IMR-90 (cell line): ENCODE data around the gene CACNA1G. TPM values are rescaled to one million over a fixed set of nuclear protein-coding genes. Genes with fewer than 3 reads are reported as not detected.

Experiments
- ATAC-seq: fragments of 200-7000 bp; cut with Tn5 transposase; 2 replicates; pipeline ENCODE4 v1.9.1; 2020; ENCODE audit warnings: low read depth, mild to moderate bottlenecking, moderate library complexity
- BruUV-seq: library from RNA; stranded (reverse); fragments of 400-500 nt; replicated peaks from 2 replicates; lab custom pipeline; 2021; lab: Mats Ljungman, UMichigan
- CTCF ChIA-PET: fragments of 300-600 bp; formaldehyde crosslinking; extraction: SDS; loops from one replicate; lab custom pipeline; 2021; ENCODE audit warnings: antibody characterized with exemption; lab: Yijun Ruan, JAX
- POLR2A ChIA-PET: fragments of 300-600 bp; sonication (Branson Sonifier 250); formaldehyde crosslinking; loops from one replicate; lab custom pipeline; 2022; ENCODE audit warnings: antibody characterized with exemption; ENCODE audit not compliant: unreplicated experiment; lab: Charles Lee
- DNase-seq: peaks from one replicate; pipeline ENCODE4 v3.0.0; 2013
- H2AFZ ChIP-seq: replicated peaks from 2 replicates; pipeline ENCODE3; 2013; ENCODE audit warnings: low read length, mild to moderate bottlenecking; ENCODE audit not compliant: poor library complexity
- H2AK5ac ChIP-seq: 2 replicates; pipeline ENCODE4 v1.6.1; 2013; ENCODE audit warnings: low read depth, low read length, inconsistent platforms
- H2AK9ac ChIP-seq: replicated peaks from 2 replicates; pipeline ENCODE3; 2013; ENCODE audit warnings: mild to moderate bottlenecking, low read depth, low read length, moderate library complexity; ENCODE audit not compliant: poor library complexity
- H2BK120ac ChIP-seq: 2 replicates; pipeline ENCODE4 v1.6.1; 2013; ENCODE audit warnings: low read depth, low read length, inconsistent platforms
- H2BK15ac ChIP-seq: 3 replicates; pipeline ENCODE4 v1.6.1; 2013; ENCODE audit warnings: low read depth, low read length, inconsistent platforms
- H2BK20ac ChIP-seq: 2 replicates; pipeline ENCODE4 v1.6.1; 2013; ENCODE audit warnings: low read depth, mild to moderate bottlenecking, inconsistent platforms, low read length, moderate library complexity
- H2BK5ac ChIP-seq: 2 replicates; pipeline ENCODE4 v1.6.1; 2013; ENCODE audit warnings: mild to moderate bottlenecking, low read depth, low read length, inconsistent platforms; ENCODE audit not compliant: poor library complexity, severe bottlenecking
- H3K14ac ChIP-seq: replicated peaks from 2 replicates; pipeline ENCODE4 v1.6.1; 2013; ENCODE audit warnings: low read depth, low read length, inconsistent platforms
- H3K18ac ChIP-seq: 2 replicates; pipeline ENCODE4 v1.6.1; 2013; ENCODE audit warnings: low read depth, low read length, control low read depth
- H3K23ac ChIP-seq: 2 replicates; pipeline ENCODE4 v1.6.1; 2013; ENCODE audit warnings: low read depth, low read length, inconsistent platforms
- H3K27ac ChIP-seq: 2 replicates; pipeline ENCODE4 v1.5.1; 2013; ENCODE audit warnings: mild to moderate bottlenecking, control low read depth, low read length; ENCODE audit not compliant: insufficient read depth
- H3K27me3 ChIP-seq: 2 replicates; pipeline ENCODE4 v1.6.1; 2013; ENCODE audit warnings: low read length; ENCODE audit not compliant: control insufficient read depth, insufficient read depth
- H3K36me3 ChIP-seq: 2 replicates; pipeline ENCODE4 v1.6.1; 2013; ENCODE audit warnings: low read length, mixed read lengths; ENCODE audit not compliant: control insufficient read depth, insufficient read depth
- H3K4ac ChIP-seq: 2 replicates; pipeline ENCODE4 v1.6.1; 2013; ENCODE audit warnings: low read depth, low read length, inconsistent platforms
- H3K4me1 ChIP-seq: 2 replicates; pipeline ENCODE4 v1.6.1; 2013; ENCODE audit warnings: low read length, mixed read lengths; ENCODE audit not compliant: control insufficient read depth, insufficient read depth
- H3K4me2 ChIP-seq: 2 replicates; pipeline ENCODE4 v1.6.1; 2013; ENCODE audit warnings: low read depth, mild to moderate bottlenecking, control low read depth, low read length, moderate library complexity
- H3K4me3 ChIP-seq: 2 replicates; pipeline ENCODE4 v1.5.1; 2013; ENCODE audit warnings: low read depth, mild to moderate bottlenecking, control low read depth, low read length, moderate library complexity; ENCODE audit not compliant: insufficient read depth
- H3K56ac ChIP-seq: 2 replicates; pipeline ENCODE4 v1.6.1; 2013; ENCODE audit warnings: low read length, inconsistent platforms; ENCODE audit not compliant: insufficient read depth; ENCODE audit errors: extremely low read depth
- H3K79me1 ChIP-seq, 2 experiments: 2 replicates each; pipeline ENCODE4 v1.6.1; 2013; ENCODE audit warnings: low read length in 2 of 2, inconsistent platforms in 1 of 2, low read depth in 1 of 2
- H3K9ac ChIP-seq: 2 replicates; pipeline ENCODE4 v1.6.1; 2013; ENCODE audit warnings: low read depth, low read length, control low read depth
- H3K9me1 ChIP-seq: 2 replicates; pipeline ENCODE4 v1.6.1; 2013; ENCODE audit warnings: low read length, inconsistent platforms; ENCODE audit not compliant: insufficient read depth
- H3K9me3 ChIP-seq: 2 replicates; pipeline ENCODE4 v1.6.1; 2013; ENCODE audit warnings: low read length; ENCODE audit not compliant: control insufficient read depth, insufficient read depth
- H4K20me1 ChIP-seq: 2 replicates; pipeline ENCODE4 v1.6.1; 2013; ENCODE audit warnings: low read length, inconsistent platforms; ENCODE audit not compliant: insufficient read depth
- H4K5ac ChIP-seq: 2 replicates; pipeline ENCODE4 v1.6.1; 2013; ENCODE audit warnings: mild to moderate bottlenecking, low read depth, low read length, control low read depth
- H4K8ac ChIP-seq, 2 experiments: 2 replicates each; pipeline ENCODE4 v1.6.1; 2013; ENCODE audit warnings: low read depth in 2 of 2, low read length in 2 of 2, control low read depth in 1 of 2, inconsistent platforms in 1 of 2
- H4K91ac ChIP-seq: 2 replicates; pipeline ENCODE4 v1.6.1; 2013; ENCODE audit warnings: low read depth, low read length, inconsistent platforms; ENCODE audit not compliant: insufficient read depth
- MAZ ChIP-seq: IDR thresholded peaks from 2 replicates; pipeline ENCODE4 v1.6.1; 2012; ENCODE audit warnings: low read depth, mild to moderate bottlenecking, low read length, improper control_type of control experiment, moderate library complexity, borderline replicate concordance
- RFX5 ChIP-seq: IDR thresholded peaks from 2 replicates; pipeline ENCODE4 v1.8.0; 2012; ENCODE audit warnings: low read depth, mild to moderate bottlenecking, low read length, moderate library complexity
- WGBS, 2 experiments: methylation state at CpG; one replicate each; pipeline versions ENCODE4 v1.1.5 to v1.1.7; 2013; ENCODE audit warnings: missing lambda C conversion rate in 2 of 2; ENCODE audit not compliant: insufficient read length in 1 of 2; ENCODE audit errors: extremely low coverage in 2 of 2; 5-methylcytosine and 5-hydroxymethylcytosine counted together
- dilution Hi-C: fragments of 300-500 bp; cut with HindIII; formaldehyde crosslinking; loops from one replicate; pipeline ENCODE4 v1.14.3; 2018; ENCODE audit warnings: low sequenced_read_pairs; ENCODE audit not compliant: unreplicated experiment
- in situ Hi-C: fragments of 300-500 bp; cut with MboI; formaldehyde crosslinking; loops from 3 replicates; pipeline ENCODE4 v1.14.3; 2019; ENCODE audit warnings: low sequenced_read_pairs, inconsistent platforms, mixed read lengths
- intact Hi-C: fragments of 100-400 bp; cut with micrococcal nuclease; formaldehyde crosslinking; loops from 2 replicates; pipeline ENCODE4 v1.10.0; 2022
- polyA plus RNA-seq, 3 experiments: library from polyadenylated mRNA; depleted of rRNA; stranded (reverse); fragments of >200 nt; gene quantifications; 2 replicates each; pipeline ENCODE4 v1.2.3, GENCODE V29; 2012; ENCODE audit warnings: low replicate concordance in 1 of 3
- total RNA-seq: library from RNA; depleted of rRNA; stranded (reverse); fragments of >200 nt; gene quantifications from 2 replicates; pipeline ENCODE4 v1.2.3, GENCODE V29; 2012

Gene CACNA1G
- total and polyA plus RNA-seq, 2 of the 4 experiments (the other 2 are of a cell fraction) = under 0.01 to 0.03 TPM

- Histone ChIP-seq H3K18ac (no peak overlapping the region), H4K91ac (no peak overlapping the region), H4K20me1 (peaks cover 3% of the 10 kb centered on the region; the same call in 1 of the 2 replicates), H3K9me3 (no peaks in the 10 kb centered on the region), H3K36me3 (no peaks in the 10 kb centered on the region), H3K79me1 (no peaks in the 10 kb centered on the region), H3K4me3 (peak overlapping the region; percentile 19), H3K14ac (no peak overlapping the region), H4K5ac (no peak overlapping the region), H2BK120ac (no peak overlapping the region), H3K4me1 (peaks cover 9% of the 10 kb centered on the region; the same call in 1 of the 2 replicates), H2AK5ac (no peak overlapping the region), H3K27me3 (peaks cover 74% of the 10 kb centered on the region), H3K27ac (no peak overlapping the region), H2AK9ac (no peak overlapping the region), H3K9ac (no peak overlapping the region), H2BK5ac (no peak overlapping the region), H4K8ac (no peak overlapping the region), H3K4me2 (peak overlapping the region; percentile 38; the same call in 1 of the 2 replicates), H2BK15ac (no peak overlapping the region), H3K23ac (no peak overlapping the region), H3K4ac (no peak overlapping the region), H3K56ac (no peak overlapping the region), H2AFZ (no peak overlapping the region), H3K9me1 (0 out of 2 replicates have a peak, but pooled peaks cover 5% of the 10 kb centered on the region), H2BK20ac (no peak overlapping the region)
- ChIA-PET CTCF (interaction anchor here (1.0 to 2.0 kb wide), 3 partner anchors 11 to 82 kb away, joined by 3 to 6 read pairs (median 6); no protein-coding TSS in a partner anchor), POLR2A (no interaction called here)
- dilution Hi-C loops (no loop called here), in situ Hi-C loops (no loop called here), intact Hi-C loops (no loop called here)
- 2% methylated on average over 19 of the region's 88 CpGs; no CpG with 5 or more reads in 1 of the 2 experiments for WGBS, 2 experiments
- TF ChIP-seq MAZ (peak; percentile 10; the same call in 1 of the 2 replicates), RFX5 (no peak)
- DNase-seq = no peak
- no TSS peak for BruUV-seq
- ATAC-seq = no peak
These were observed 623 bp downstream of the CACNA1G start for GRCh38 chr17:50560931-50561745.
